ENCODE results near the gene ST3GAL3. TPM values are rescaled to one million over a fixed set of nuclear protein-coding genes. Genes with fewer than 3 reads are reported as not detected.
"Not testable (repeated sequence)": the region's sequence is repeated elsewhere in the genome, so short reads cannot be mapped to it uniquely, and the experiment has no call there.

The ST3GAL3 gene
- total RNA-seq, 1 experiment from 2014 or later, result 4.1 TPM

DNA sequence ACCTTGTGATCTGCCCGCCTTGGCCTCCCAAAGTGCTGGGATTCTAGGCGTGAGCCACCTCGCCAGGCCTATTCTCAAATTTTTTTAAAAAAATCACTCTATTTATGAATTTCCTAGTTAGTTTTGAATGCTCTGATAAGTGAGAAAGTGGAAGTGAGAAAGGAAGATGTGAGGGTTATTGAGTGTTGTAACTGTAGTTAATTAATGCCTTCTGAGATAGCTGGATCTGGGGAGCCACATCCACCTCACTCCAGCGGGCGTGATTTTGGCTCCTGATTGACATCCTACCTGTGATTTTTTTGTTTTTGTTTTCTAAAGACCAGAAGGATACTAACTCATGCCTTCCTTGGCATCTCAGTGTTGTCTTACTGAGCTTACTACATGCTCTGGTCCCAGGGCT is 65.6 kb downstream of the ST3GAL3 start:
- DNase-seq (ENCODE audit: low read depth, low spot score), result no peak
- in situ Hi-C loops (cut with HindIII; ENCODE audit: low pct_unique_long_range_greater_than_20kb, low sequenced_read_pairs), result no loop called here

DNA sequence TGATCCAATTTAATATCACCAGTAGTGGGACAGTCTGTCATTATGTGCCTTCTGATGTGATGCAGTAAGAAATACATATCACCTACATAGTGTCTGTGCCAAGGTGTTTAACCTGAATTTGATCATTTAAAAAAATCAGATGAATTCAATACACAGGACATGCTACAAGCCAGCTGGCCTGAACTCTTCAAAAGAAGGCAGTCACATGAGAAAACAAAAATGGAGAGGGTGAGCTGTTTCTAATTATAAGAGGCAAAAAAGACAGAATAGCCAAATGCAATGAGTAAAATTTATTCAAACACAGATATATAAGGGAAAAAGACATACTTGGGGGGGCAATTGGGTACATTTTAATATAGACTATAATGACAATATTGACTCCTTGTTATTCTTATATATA is 66.5 kb downstream of the ST3GAL3 start:
- in situ Hi-C loops (cut with HindIII; ENCODE audit: low pct_unique_long_range_greater_than_20kb, low sequenced_read_pairs), result no loop called here
- DNase-seq (ENCODE audit: low read depth, low spot score), result no peak

DNA sequence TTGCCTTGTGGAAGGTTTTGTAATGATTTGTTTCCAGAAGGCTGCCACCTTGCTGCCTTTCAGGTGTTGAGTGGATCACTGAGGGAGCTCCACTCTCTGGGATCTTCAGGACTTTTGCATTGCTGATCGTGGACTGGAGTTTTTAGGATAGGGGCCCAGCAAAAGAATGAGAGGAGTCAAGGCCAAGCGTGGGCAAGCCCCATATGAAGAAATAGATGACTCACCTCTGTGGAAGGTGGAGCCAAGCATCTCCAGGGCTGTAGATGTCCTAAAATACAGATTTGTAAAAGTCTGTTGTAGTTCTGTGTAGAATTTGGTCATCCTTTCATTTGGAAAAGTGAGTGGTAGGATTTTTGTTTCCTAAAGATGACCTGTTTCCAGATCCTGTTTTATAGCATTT is 67.0 kb downstream of the ST3GAL3 start:
- in situ Hi-C loops (cut with HindIII; ENCODE audit: low pct_unique_long_range_greater_than_20kb, low sequenced_read_pairs), result no loop called here
- DNase-seq (ENCODE audit: low read depth, low spot score), result no peak

DNA sequence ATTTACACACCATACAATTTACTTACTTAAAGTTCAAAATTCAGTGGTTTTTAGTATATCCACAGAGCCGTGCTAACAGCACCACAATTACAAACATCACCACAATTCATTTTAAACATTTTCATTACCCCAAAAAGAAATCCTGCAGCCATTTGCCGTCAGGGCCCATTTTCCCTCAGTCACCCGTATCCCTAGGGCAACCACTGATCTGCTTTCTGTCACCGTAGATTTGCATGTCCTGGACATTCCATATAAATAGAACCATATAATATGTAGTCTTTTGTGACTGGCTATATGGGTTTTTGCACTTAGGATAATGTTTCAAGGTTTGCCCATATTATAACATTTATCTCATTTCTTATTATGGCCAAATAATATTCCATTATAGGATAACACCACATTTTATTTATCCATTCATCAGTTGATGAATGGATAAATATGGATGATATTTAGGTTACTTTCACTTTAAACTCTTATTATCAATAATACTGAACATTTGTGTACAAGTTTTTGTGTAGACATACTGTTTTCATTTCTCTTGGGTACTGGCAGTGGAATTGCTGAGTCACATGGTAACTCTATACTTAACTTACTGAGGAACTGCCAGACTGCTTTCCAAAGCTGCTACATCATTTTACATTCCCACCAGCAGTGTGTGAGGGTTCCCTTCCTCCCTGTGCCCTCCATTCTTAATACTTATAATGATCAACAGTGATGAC is 68.9 kb downstream of the ST3GAL3 start:
- in situ Hi-C loops (cut with HindIII; ENCODE audit: low pct_unique_long_range_greater_than_20kb, low sequenced_read_pairs), result no loop called here
- no peak for DNase-seq (ENCODE audit: low read depth, low spot score)

DNA sequence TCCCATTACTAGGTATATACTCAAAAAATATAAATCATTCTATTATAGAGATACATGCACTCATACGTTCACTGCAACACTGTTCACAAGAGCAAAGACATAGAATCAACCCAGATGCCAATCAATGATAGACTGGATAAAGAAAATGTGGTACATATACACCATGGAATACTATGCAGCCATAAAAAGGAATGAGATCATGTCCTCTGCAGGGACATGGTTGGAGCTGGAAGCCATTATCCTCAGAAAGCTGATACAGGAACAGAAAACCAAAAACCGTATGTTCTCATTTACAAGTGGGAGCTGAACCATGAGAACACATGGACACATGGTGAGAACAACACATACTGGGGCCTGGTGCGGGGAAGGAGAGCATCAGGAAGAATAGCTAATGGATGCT is 70.6 kb downstream of the ST3GAL3 start:
- DNase-seq (ENCODE audit: low read depth, low spot score); in situ Hi-C loops (cut with HindIII; ENCODE audit: low pct_unique_long_range_greater_than_20kb, low sequenced_read_pairs): not testable (repeated sequence)

DNA sequence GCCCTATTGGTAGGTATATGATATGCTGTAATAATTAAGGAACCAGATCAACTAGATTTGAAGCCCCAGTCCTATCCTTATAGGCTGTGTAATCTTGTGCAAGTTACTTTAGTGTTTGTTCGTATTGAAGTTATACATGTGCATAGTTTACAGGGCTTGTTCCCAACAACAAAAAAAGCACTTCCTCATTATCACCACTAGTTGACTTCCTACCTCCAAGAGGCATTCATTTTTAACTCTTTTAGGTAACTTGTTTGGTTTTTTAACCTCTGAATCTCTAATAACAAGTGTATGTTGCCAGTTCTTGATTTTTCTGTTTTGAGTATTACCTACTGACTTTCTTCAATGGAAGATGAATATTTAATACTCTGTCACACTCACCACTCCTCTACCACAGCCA is 71.9 kb downstream of the ST3GAL3 start:
- in situ Hi-C loops (cut with HindIII; ENCODE audit: low pct_unique_long_range_greater_than_20kb, low sequenced_read_pairs), result no loop called here
- no peak for DNase-seq (ENCODE audit: low read depth, low spot score)

DNA sequence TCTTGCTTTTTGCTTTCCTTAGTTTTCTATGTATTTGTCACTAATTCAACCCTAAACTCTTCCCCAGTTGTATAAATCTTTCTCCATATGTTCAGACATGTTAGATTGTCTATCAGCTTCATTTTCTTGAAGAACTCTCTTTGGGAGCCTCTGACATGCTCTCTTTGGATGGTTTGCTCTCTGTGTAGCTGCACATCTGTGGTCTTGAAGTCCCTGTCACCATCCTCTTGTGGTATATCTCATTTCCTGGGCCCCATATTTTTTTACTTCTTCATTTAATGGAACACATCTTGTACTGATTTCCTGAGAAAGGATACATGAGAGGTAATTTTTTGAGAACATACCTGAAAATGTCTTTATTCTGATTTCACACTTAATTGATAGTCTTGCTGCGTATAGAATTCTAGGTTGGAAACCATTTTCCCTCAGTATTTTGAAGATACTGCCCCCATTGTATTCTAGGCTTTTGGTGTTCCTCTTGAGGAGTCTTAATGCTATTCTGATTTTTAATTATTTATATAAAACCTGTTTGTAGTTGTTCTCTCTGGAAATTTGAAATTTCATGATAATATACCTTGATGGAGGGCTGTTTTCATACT is 72.6 kb downstream of the ST3GAL3 start:
- DNase-seq (ENCODE audit: low read depth, low spot score), result no peak
- in situ Hi-C loops (cut with HindIII; ENCODE audit: low pct_unique_long_range_greater_than_20kb, low sequenced_read_pairs), result no loop called here

DNA sequence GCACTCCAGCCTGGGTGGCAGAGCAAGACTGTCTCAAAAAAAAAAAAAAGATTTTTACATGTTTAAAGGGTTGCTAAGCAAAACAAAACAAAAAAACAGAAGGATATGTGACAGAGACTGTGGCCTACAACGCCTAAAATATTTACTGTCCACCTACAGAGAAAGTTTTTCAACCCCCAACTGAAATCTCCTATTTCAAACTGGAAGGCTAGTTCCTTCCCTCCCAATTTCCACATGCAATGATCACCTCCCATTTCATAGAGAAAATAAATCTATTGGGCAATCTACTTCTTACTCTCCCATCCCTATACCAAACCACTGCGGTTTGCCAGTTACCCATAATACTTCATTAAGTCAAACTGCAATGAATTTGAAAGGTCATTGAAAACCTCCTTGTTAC is 74.2 kb downstream of the ST3GAL3 start:
- in situ Hi-C loops (cut with HindIII; ENCODE audit: low pct_unique_long_range_greater_than_20kb, low sequenced_read_pairs), result no loop called here
- DNase-seq (ENCODE audit: low read depth, low spot score), result no peak

DNA sequence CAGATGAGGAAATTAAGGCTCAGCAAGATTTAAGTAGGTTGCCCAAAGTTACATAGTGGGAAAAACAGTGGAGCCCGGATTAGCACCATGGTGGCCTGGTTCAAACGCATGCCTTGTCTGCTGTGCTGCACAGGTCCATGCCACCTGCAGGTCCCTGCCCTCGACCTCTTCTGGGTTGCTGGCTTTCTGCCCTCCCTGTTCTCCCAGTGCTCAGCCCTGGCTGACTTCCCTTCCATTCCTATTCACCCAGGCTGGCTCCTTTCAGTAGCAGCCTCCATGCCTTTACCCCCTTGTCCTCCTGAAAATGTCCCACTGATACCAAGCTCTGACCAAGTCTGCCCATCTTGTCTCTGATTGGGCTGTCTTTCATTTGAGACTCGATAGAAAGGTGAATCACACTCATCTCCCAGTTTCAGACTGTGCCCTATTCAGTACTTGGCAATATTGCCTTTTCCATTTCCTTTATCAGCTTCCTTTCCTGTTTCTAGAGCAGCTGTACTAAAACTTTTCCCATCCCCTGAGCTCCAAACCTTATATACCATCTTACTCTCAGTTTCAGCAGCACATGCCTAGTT is 75.8 kb downstream of the ST3GAL3 start:
- DNase-seq (ENCODE audit: low read depth, low spot score), result no peak
- in situ Hi-C loops (cut with HindIII; ENCODE audit: low pct_unique_long_range_greater_than_20kb, low sequenced_read_pairs), result no loop called here

DNA sequence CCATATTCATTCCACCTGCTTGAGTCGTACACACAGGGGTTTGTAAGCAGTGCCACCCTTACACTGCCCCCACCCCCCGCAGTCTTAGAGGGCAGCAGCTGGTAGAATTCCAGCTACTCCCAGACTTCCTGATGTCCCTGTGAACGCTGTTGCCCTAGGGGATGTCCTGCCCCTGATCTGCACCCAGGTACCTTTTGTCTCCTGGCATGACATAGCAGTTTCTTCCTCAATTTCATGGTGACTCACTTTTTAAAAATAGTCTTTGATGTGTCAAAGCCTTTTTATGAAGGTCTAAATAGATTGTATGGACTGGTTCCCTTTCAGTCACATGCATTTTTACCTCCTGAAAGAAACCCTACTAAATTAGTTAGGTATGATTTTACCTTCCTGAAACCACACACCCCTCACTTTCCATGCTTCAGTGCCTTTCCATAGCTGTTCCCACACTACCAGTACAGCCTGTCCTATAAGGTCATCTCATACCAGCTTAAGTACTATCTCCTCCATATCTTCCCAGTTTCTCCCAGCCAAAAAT is 76.4 kb downstream of the ST3GAL3 start:
- DNase-seq (ENCODE audit: low read depth, low spot score), result no peak
- in situ Hi-C loops (cut with HindIII; ENCODE audit: low pct_unique_long_range_greater_than_20kb, low sequenced_read_pairs), result no loop called here

DNA sequence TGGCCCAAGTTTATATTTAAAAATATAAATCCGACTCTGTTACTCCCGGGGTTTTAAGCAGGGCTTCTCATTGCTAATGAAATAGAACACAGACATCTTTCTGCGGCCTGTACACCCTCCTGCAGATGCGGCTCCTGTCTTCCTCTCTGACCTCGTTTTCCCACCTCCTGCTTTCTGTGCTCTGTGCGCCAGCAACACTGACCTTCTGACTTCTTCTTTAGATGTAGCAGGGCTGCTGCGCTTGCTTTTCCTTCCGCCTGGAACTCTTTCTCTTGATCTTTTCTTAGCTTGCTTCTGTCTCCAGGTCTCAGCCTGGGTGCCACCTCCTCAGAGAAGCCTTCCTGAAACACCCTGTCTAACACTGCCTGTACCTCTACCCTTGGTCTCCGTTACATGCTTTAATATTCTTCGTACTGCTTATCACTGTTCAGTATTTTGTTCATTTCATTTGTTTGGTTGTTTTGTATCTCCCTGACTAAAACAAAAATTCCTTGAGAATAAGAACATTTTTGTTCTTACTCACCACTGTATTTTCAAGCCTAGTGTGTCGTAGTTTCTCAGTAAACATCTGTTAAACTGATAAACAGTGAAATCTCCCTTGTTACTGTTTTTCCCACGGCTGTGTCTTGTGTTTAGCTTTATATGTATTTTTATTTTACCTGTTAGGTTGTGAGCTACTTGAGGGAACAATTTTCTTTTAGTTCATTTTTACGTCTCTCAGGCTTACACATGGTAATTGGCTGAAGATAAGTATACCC is 79.0 kb downstream of the ST3GAL3 start:
- DNase-seq (ENCODE audit: low read depth, low spot score), result no peak
- in situ Hi-C loops (cut with HindIII; ENCODE audit: low pct_unique_long_range_greater_than_20kb, low sequenced_read_pairs), result no loop called here

DNA sequence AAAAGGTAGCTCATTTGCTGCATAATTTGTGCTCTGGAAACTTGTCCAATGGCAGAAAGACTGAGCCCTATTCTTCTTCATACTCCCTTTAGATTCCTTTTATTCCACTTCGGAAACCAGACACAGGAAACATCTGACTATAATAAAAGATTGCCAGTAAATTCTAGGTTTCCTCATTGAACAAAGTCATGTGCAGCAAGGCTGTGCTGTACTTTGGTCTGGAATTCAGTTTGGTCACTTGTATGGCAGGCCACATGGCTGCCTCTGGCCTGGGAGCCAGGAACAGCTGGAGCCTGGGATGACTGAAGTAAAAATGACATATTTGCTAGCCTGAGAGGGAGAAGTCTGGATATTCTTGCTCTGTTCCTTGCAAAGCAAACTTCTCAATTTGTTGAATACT is 79.6 kb downstream of the ST3GAL3 start:
- peak; percentile 15 for DNase-seq (ENCODE audit: low read depth, low spot score)
- in situ Hi-C loops (cut with HindIII; ENCODE audit: low pct_unique_long_range_greater_than_20kb, low sequenced_read_pairs), result no loop called here

DNA sequence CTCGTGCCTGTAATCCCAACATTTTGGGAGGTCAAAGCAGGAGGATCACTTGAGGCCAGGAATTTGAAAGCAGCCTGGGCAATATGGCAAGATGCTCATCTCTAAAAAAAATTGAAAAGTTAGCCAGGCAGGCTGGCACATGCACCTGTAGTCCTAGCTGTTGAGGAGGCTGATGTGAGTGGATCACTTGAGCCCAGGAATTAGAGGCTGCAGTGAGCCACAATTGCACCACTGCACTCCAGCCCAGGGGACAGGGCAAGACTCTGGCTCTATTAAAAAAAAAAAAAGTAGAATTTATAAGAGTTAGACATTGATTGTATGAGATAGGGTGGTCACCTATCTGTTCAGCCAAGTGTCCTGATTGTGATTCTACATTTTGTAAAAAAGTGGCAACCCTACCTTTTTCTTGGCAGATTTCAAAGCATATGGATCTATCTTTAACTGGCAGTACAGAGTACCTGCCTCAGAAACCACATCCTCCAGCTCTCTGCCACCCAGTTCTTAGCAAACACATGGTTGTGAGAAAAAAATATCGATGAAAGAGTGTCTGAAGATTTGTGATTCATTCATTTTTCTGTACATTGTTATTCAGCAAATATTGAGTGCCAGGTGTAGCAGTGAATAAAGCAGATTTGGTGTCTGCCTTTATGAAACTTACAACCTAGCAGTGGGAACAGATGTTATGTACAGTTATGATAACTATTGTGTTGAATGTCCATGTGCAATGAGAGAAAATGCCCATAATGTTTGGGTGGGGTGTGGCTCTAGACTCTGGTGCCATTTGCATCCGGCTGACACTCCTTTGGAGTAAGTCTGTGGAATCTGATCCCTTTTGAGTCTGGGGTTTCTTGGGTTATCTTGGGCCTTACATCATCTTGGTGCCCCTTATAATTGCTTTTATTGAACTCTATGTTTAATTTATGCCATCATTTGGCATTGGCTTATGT is 82.5 kb downstream of the ST3GAL3 start:
- no peak for DNase-seq (ENCODE audit: low read depth, low spot score)
- in situ Hi-C loops (cut with HindIII; ENCODE audit: low pct_unique_long_range_greater_than_20kb, low sequenced_read_pairs), result no loop called here

DNA sequence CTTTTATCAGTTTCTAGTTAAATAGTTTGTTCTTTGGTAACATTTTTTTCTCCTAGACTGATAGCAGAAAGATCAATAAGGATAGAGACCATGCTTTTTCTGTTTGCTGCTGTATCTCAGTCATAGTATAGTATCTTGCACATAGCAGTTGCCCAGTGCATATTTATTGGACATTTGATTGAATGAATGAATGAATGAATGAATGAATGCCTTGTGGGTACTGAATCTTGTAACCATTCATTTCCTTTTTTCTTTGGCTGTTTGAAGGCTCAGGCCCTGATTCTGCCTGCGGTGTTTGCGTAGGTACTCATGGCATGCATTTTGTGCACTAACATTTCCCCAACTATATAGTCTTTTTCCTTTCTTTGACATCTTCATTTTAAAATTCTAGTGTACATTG is 83.9 kb downstream of the ST3GAL3 start:
- in situ Hi-C loops (cut with HindIII; ENCODE audit: low pct_unique_long_range_greater_than_20kb, low sequenced_read_pairs), result no loop called here
- DNase-seq (ENCODE audit: low read depth, low spot score), result no peak

DNA sequence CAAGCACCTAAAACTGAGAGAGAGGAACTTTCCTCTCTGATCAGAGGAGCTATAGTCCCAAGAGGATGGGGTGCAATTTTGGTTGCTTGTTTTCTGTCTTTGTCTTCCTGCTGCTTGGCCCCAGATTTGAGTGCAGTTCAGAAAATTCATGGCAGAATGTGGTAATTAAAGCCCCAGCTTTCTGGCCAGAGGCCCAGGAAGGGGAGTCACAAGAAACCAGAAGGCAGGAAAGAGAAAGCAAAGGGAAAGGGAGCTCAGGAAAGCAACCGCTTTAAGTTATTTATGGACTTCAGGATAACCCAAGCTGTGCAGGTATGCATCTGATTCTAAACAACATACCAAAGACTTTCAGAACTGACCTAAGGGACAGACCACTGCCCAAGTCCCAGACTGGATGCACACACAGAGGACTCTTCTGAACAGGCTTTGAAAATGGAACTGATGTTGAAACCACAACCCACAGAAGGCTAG is 88.8 kb downstream of the ST3GAL3 start:
- DNase-seq (ENCODE audit: low read depth, low spot score), result no peak
- in situ Hi-C loops (cut with HindIII; ENCODE audit: low pct_unique_long_range_greater_than_20kb, low sequenced_read_pairs), result no loop called here

DNA sequence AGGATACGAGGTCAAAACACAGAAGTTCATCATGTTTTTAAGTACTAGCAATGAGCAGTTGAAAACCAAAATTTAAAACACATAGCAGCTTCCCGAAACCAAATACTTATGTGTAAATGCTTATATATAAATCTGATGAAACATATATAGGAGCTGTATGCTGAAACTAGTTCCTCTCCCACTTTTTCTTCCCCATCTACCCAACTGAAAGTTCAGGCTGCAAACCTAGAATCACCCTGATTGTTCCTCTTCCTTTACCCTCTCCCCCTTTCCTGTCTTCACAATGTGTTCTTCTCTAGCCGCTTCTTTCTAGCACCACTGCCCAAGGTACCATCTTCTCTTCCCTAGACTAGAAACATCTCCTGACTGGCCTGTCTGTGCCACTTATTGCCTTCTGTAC is 90.6 kb downstream of the ST3GAL3 start:
- in situ Hi-C loops (cut with HindIII; ENCODE audit: low pct_unique_long_range_greater_than_20kb, low sequenced_read_pairs), result no loop called here
- DNase-seq (ENCODE audit: low read depth, low spot score), result no peak

Data from SK-MEL-5 (cell line).